K562 (cell line): Measurements from ENCODE around the gene EPB41L2. TPM values are rescaled to one million over a fixed set of nuclear protein-coding genes. Genes with fewer than 3 reads are reported as not detected.

Source experiments
- ATAC-seq: fragments of 200-7000 bp; cut with Tn5 transposase; 3 replicates; pipeline ENCODE4 v1.9.1; 2020; ENCODE audit warnings: moderate library complexity
- BruUV-seq: library from RNA; stranded (reverse); fragments of 400-500 nt; replicated peaks from 2 replicates; lab custom pipeline; 2021; lab: Mats Ljungman, UMichigan
- CTCF ChIA-PET: fragments of 300-600 bp; formaldehyde crosslinking; extraction: SDS; loops from one replicate; lab custom pipeline; 2021; ENCODE audit warnings: low intra/inter-chr PET ratio; lab: Yijun Ruan, JAX
- POLR2A ChIA-PET: fragments of 300-600, 350-650 bp; sonication (Branson Sonifier 250); formaldehyde crosslinking; extraction: SDS; loops from one replicate; lab custom pipeline; 2021; ENCODE audit warnings: antibody characterized with exemption, inconsistent platforms; lab: Yijun Ruan, JAX
- DNase-seq, 4 experiments: peaks; one replicate each; pipeline versions ENCODE4 v3.0.0 to v3.0.0-alpha.2; 2011 to 2018; ENCODE audit warnings: low spot score in 3 of 4, mixed read lengths in 3 of 4; ENCODE audit errors: extremely low read depth in 1 of 4
- FAIRE-seq: peaks from 2 replicates; lab custom pipeline; 2011; peaks lifted over from hg19 to GRCh38; lab: Jason Lieb, UNC
- H2AFZ ChIP-seq: 2 replicates; pipeline ENCODE4 v1.6.0; 2011; ENCODE audit warnings: low read depth, low read length, control low read depth, inconsistent platforms
- H3K27ac ChIP-seq: fragments of 200-600 bp; 3 replicates; pipeline ENCODE4 v1.8.0; 2011; ENCODE audit warnings: low read depth, mild to moderate bottlenecking, control low read depth, inconsistent platforms, low read length, moderate library complexity, mixed read lengths; ENCODE audit errors: extremely low read depth
- H3K27me3 ChIP-seq, 2 experiments: fragments of 300-600 bp in 1 of 2; 2 replicates in 1 of 2; 3 replicates in 1 of 2; pipeline versions ENCODE4 v1.6.0 to v1.8.0; 2011; ENCODE audit warnings: inconsistent platforms in 2 of 2, low read length in 2 of 2, mild to moderate bottlenecking in 1 of 2, mixed read lengths in 1 of 2, moderate library complexity in 1 of 2; ENCODE audit not compliant: control insufficient read depth in 2 of 2, insufficient read depth in 2 of 2
- H3K36me3 ChIP-seq: fragments of 300-600 bp; 3 replicates; pipeline ENCODE4 v1.8.0; 2011; ENCODE audit warnings: mild to moderate bottlenecking, low read length, inconsistent platforms; ENCODE audit not compliant: control insufficient read depth, insufficient read depth
- H3K4me1 ChIP-seq, 2 experiments: fragments of 200-600 bp in 1 of 2; replicated peaks in 1 of 2; 2 replicates in 1 of 2; 3 replicates in 1 of 2; pipeline versions ENCODE4 v1.5.1 to v1.8.0; 2011; ENCODE audit warnings: inconsistent platforms in 2 of 2, low read length in 2 of 2, mild to moderate bottlenecking in 1 of 2, mixed read lengths in 1 of 2, moderate library complexity in 1 of 2; ENCODE audit not compliant: control insufficient read depth in 2 of 2, insufficient read depth in 2 of 2
- H3K4me2 ChIP-seq: 2 replicates; pipeline ENCODE4 v1.6.1; 2011; ENCODE audit warnings: low read length, control low read depth, inconsistent platforms, mixed read lengths; ENCODE audit not compliant: insufficient read depth
- H3K4me3 ChIP-seq: fragments of 200-600 bp; sonication (generic), shearing (Covaris generic); 2 replicates; pipeline ENCODE4 v1.5.1; 2016; ENCODE audit warnings: control low read depth, inconsistent platforms
- H3K79me2 ChIP-seq: fragments of 200-600 bp; 3 replicates; pipeline ENCODE4 v1.8.0; 2011; ENCODE audit warnings: low read length, inconsistent platforms; ENCODE audit not compliant: control insufficient read depth, insufficient read depth
- H3K9ac ChIP-seq, 2 experiments: 2 replicates each; pipeline versions ENCODE4 v1.6.0 to v1.6.1; 2011; ENCODE audit warnings: low read depth in 2 of 2, low read length in 2 of 2, control low read depth in 1 of 2, inconsistent platforms in 1 of 2, mild to moderate bottlenecking in 1 of 2, mixed read lengths in 1 of 2; ENCODE audit not compliant: insufficient read depth in 1 of 2
- H3K9me1 ChIP-seq: one replicate; pipeline ENCODE4 v1.6.0; 2011; ENCODE audit warnings: inconsistent platforms, mild to moderate bottlenecking, low read length, moderate library complexity; ENCODE audit not compliant: control insufficient read depth, insufficient read depth
- H3K9me3 ChIP-seq: replicated peaks from 2 replicates; pipeline ENCODE4 v1.5.1; 2011; ENCODE audit warnings: low read depth, low read length, inconsistent platforms; ENCODE audit not compliant: control insufficient read depth, insufficient read depth
- H4K20me1 ChIP-seq: replicated peaks from 2 replicates; pipeline ENCODE4 v1.6.1; 2011; ENCODE audit warnings: low read length, inconsistent platforms, mixed read lengths; ENCODE audit not compliant: control insufficient read depth, insufficient read depth
- CBFA2T2 ChIP-seq: fragments of 450-650 bp; conservative IDR thresholded peaks from 2 replicates; pipeline ENCODE4 v1.6.1; 2017; ENCODE audit warnings: mild to moderate bottlenecking
- CREBBP ChIP-seq: IDR thresholded peaks from one replicate; pipeline ENCODE4 v1.6.1; 2012; ENCODE audit warnings: low read depth, mild to moderate bottlenecking, control low read depth, inconsistent platforms, low read length
- DIDO1 ChIP-seq: fragments of 450-650 bp; IDR thresholded peaks from 2 replicates; pipeline ENCODE4 v1.6.1; 2016; ENCODE audit warnings: low read depth, missing biosample characterization, missing genetic modification characterization
- POLR3G ChIP-seq: IDR thresholded peaks from 2 replicates; pipeline ENCODE4 v1.6.1; 2011; ENCODE audit not compliant: insufficient read length, insufficient replicate concordance; ENCODE audit errors: extremely low read depth
- ZNF780A ChIP-seq: fragments of 250-450 bp; sonication (Bioruptor Pico); IDR thresholded peaks from 2 replicates; pipeline ENCODE4 v1.5.0; 2021; ENCODE audit warnings: mild to moderate bottlenecking
- WGBS: fragments of 100-300 bp; shearing (Covaris generic); methylation state at CpG from one replicate; pipeline ENCODE4 v1.1.6; 2016; ENCODE audit warnings: low coverage, mixed read lengths; ENCODE audit not compliant: insufficient coverage; ENCODE audit errors: missing lambda C conversion rate; 5-methylcytosine and 5-hydroxymethylcytosine counted together
- in situ Hi-C: fragments of 300-500 bp; cut with MboI; formaldehyde crosslinking; loops from 4 replicates; pipeline ENCODE4 v1.15.0; 2018; ENCODE audit warnings: inconsistent platforms, mixed read lengths
- intact Hi-C: fragments of 100-400 bp; cut with micrococcal nuclease; formaldehyde crosslinking; loops from 2 replicates; pipeline ENCODE4 v1.14.2; 2022
- polyA plus RNA-seq, 8 experiments: library from polyadenylated mRNA; depleted of rRNA in 4 of 8; stranded (reverse) in 5 of 8; unstranded in 3 of 8; fragments of >200 nt; fragmentation: Nextera tagmentation in 2 of 8; fragmentation: Illumina TruSeq in 1 of 8; extraction: Ambion mirVana in 2 of 8; extraction: Trizol in 1 of 8; gene quantifications; 2 replicates each; pipeline versions ENCODE4 v1.2.1 to v1.2.3, GENCODE V29; 2011 to 2014; ENCODE audit warnings: inconsistent platforms in 1 of 8, missing spikeins in 1 of 8
- total RNA-seq, 7 experiments: library from RNA; depleted of rRNA in 6 of 7; stranded (reverse); fragments of >200 nt in 6 of 7; fragmentation: Illumina TruSeq in 2 of 7; extraction: Trizol in 2 of 7; gene quantifications; 2 replicates each; pipeline versions ENCODE4 v1.2.1 to v1.2.3, GENCODE V29; 2011 to 2021; ENCODE audit warnings: low replicate concordance in 1 of 7

Gene EPB41L2
- total and polyA plus RNA-seq, 9 of the 15 experiments (the other 6 are each of a cell fraction or from before 2014, with no cell fraction given), result 5.1 to 53.6 (median 25.0) TPM

- 4% methylated on average over 4 of the region's 4 CpGs for WGBS
- intact Hi-C loops, result no loop called here
- no peaks in the 10 kb centered on the region for H4K20me1 ChIP-seq
- no peak overlapping the region for H2AFZ ChIP-seq
- in situ Hi-C loops, result no loop called here
- BruUV-seq, result no TSS peak
- FAIRE-seq (no peak), ATAC-seq (no peak), DNase-seq (no peak)
- no peak for TF ChIP-seq POLR3G
- no peak for TF ChIP-seq CBFA2T2
- no peak for TF ChIP-seq CREBBP
- TF ChIP-seq DIDO1 (tag), result no peak
- no peak for TF ChIP-seq ZNF780A (CRISPR knock-in tag)
- H3K4me1 ChIP-seq, result no peaks in the 10 kb centered on the region
- H3K9me1 ChIP-seq, result no peaks in the 10 kb centered on the region
- no peaks in the 10 kb centered on the region for H3K27me3 ChIP-seq
- ChIA-PET POLR2A (interaction anchor here (1.2 kb wide), 1 partner anchor 21 kb away, joined by 4 read pairs; no protein-coding TSS in a partner anchor), CTCF (no interaction called here)
- H3K4me2 ChIP-seq, result no peak overlapping the region
- no peak overlapping the region for H3K9ac ChIP-seq
- H3K4me3 ChIP-seq, result no peak overlapping the region
- H3K79me2 ChIP-seq, result peaks cover 28% of the 10 kb centered on the region
- no peaks in the 10 kb centered on the region for H3K36me3 ChIP-seq
- no peaks in the 10 kb centered on the region for H3K9me3 ChIP-seq
- H3K27ac ChIP-seq, result no peak overlapping the region
These were observed 47.9 kb downstream of the EPB41L2 start for GRCh38 chr6:131015025-131015591.
